HG02678 (cell line): ENCODE results near the gene SYNE2.

Source experiments
- ATAC-seq: cut with Tn5 transposase; IDR thresholded peaks from one replicate; pipeline ENCODE4 v1.9.1; 2021; ENCODE audit warnings: mild to moderate bottlenecking, moderate library complexity; ENCODE audit not compliant: unreplicated experiment

The SYNE2 gene

DNA sequence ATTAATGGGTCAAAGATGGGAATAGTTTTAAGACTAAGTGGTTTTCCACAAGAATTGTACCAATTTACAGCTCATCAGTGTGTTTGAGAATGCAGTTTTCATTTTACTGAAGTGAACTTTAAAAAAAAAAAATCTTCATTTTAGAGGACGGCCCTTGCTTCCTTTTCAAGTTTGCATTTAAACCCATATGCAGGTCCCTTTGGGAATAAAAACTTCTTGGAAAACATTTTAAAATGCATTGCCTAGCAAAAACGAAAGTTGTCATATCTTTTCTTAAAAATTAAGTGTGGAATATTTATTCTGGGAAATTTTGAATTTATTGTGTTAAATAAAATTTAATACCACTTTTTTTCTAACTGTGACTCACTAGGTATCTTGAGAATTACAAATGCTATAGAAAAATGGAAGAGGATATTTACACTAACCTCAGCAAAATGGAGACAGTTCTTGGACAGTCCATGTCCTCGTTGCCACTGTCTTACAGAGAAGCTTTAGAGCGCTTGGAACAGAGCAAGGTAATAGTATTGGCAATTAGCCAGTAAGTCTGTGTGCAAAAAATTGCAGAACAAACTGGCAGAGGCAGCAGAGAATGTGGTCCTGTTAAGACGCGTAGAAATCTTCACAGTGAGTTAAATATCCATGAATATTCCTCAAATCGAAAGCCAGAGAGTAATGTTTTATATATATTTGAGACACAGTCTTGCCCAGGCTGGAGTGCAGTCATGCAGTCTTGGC lies 209.7 kb downstream of the SYNE2 start:
- no peak for ATAC-seq

DNA sequence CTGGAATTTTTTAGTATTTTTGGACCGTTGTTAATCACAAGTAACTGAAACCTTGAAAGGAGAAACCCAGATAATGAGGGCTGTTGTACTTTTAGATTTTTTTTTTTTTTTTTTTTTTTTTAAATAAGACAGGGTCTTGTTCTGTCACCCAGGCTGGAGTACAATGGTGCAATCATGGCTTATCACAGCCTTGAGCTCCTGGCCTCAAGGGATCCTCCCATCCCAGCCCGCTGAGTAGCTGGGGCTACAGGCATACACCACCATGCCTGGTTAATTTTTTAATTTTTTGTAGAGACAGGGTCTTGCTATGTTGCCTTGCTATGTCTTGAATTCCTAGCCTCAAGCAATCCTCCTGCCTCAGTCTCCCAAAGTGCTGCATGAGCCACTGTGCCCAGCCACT lies 211.6 kb downstream of the SYNE2 start:
- ATAC-seq = no peak

DNA sequence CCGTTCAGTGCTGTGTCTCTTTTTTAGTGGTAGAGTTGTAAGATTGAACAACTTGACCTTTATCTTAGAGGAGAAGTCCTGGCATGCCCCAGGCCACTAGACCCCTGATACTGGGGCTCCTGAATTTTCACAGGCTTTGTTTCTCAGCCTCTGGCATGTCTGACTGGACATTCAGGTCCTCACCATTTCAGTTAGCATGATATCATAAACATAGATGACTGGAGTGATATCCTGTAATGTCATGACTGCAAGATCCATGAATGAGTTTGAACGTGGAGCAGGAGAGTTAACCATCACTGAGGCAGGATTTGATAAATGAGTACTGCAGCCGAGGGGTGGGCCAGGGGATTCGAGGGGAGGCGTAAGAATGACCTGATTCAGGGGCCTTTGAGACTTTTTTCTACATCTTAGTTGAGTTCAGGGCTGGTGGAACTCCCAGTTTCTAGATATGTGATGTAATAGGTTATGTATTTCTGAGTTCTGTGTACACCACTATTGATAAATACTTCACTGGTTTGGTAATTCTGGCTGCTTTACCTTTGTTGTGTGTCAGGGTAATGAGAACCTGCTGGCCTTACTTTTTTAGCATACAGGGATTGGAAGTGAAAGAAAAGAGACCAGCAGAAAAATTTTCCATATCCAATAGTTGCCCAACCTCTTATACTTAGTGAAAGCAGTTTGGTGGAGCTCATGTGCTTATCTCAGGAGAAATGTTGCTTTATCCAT lies 217.0 kb downstream of the SYNE2 start:
- ATAC-seq = no peak

DNA sequence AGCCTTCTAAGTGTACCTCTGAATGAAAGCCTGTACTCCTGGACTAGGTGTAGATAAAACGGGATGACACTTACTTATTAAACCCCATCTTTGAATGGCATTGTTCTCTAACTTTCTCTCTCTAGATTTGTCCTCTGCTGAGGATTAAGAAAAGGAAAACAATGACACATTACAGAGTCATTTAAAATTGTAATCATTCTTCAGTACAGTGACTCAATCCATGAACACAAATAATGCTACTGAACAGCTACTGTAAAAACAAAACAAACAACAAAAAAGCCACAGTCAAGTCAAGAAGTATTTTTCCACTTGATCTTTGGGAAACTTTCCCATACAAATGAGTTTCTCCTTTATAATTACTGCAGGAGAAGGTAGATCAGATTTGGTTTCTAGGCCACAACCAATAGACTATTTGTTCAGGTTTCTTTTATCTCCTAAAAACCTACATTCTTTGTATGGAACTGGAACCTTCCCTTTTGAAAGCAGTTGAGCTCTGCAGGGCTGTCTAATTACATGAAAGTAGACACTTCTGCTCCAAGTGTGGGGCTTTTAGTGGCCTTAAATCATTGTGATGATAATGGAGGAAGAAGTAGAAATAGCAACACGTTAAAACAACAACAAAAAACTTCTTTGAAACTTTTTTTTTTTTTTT lies 222.3 kb downstream of the SYNE2 start:
- ATAC-seq = no peak

DNA sequence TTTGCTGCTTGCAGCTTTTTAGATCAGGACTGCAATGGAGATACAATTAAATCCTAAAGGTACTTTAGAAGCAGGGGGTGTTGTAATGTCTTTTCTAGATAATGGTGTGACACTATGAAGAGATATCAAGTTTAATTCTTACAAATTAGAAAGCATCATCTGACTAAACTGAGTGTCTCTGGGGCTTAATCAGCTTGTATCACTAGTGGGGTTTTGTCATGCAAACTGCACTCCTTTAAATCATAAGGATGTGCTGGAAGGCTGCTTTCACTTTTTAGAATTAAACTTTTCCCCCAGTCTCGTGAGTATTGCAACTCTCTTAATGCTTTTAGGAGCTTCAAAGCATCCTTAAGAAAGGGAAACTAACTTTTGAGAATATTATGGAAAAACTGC lies 222.8 kb downstream of the SYNE2 start:
- ATAC-seq = no peak

DNA sequence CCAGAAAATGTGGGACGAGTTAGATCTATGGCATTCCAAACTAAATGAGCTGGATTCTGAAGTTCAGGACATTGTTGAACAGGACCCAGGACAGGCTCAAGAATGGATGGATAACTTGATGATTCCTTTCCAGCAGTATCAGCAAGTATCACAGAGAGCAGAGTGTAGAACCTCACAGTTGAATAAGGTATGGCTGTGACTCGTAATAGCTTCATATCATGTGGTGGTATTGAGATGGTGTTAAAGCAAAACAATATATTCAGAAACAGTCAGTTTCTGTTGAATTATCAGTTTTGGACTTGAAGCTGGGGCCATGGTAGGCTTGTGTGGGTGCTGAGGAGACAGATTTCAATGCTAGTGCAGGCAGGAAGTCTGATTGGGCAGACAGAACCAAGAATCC lies 227.6 kb downstream of the SYNE2 start:
- no peak for ATAC-seq

DNA sequence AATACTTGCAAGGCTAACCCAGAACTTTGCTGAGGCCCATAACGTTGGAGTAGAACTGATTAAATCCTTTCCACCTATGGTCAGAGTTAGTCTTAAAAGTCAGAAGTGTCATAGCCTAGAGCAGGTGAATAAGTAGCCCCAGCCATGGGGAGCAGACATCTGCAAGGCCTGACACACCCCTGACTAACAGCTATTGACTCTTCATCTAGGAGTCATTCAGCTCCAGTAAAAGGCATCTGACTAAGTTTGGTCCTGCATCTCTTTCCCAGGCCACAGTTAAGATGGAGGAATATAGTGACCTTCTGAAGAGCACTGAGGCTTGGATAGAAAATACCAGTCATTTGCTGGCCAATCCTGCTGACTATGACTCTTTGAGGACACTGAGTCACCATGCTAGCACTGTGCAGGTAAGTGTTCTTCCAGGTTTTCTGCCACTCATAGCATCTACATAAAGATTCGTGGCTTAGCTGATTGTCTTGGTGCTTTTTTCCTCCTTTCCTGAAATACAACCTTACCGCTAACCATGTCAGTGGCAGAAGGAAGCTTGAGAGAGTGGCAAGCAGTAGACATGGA lies 228.5 kb downstream of the SYNE2 start:
- ATAC-seq = no peak

DNA sequence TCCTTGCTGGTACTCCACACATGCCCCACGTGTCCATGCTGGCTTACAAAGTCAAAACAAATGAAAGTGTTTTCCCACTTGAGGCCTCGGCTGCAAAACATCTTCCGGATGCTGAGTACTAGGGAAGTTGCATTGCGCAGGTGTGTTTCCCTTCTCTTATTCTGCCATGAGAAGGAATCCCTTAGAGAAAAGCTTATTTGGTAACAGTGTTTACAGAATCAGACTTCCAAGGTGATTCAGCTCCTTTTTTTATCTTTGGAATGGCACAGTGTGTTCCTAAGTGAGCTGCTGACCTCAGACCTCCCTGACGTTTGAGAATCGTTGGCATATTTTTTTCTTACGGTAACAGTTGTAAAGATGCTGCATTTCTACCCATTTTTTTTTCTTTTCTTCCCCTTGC lies 230.0 kb downstream of the SYNE2 start:
- no peak for ATAC-seq

DNA sequence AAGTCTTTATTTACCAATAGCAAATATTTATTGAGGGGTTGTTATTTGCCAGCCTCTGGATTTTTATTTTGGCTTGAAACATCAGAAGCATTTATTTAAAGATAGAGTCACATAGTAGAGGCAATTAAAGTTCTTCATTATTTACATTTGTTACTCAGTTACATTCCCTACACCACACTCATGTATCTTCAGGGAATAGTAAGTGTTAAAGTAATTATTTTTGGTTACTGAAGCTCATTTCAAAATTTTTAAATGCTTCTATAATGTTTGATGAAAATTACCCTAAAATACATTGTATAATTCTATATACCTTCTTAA lies 235.8 kb downstream of the SYNE2 start:
- no peak for ATAC-seq

DNA sequence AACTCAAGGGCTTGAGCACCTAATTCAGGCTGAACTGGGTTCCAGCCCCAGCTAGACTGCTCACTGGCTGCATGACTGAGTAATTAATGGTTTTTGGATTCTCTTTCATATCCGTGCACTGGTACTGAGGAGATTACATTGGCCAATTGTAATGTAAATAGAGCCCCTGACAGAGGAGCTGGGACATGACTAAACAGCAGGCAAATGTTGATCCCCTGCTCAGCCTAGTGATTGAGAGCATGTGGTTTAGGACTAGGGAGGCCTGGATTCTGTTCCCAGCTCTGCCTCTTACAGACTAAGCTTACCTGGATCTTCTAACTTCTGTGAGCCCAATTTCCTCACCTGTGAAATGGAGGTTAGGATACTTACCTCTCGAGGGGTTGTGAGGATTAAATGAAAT lies 237.1 kb downstream of the SYNE2 start:
- no peak for ATAC-seq

DNA sequence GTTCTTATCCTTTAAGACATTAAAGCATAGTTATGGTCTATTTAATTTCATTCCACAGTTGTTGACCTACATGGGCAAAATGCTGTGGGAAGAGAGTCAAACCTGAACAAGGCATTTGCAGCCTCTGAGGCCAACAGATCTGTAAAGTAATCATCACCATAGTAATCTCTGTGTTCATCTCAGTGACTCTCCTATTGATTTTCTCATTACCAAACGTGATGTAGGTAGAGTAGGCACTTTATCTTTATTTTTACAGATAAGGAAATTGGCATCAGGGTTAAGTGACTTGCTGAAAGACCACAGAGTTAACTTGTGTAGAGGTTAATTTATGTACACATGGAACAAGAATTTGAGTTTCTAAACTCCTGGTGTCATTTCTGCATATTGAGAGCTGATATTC lies 238.4 kb downstream of the SYNE2 start:
- no peak for ATAC-seq

DNA sequence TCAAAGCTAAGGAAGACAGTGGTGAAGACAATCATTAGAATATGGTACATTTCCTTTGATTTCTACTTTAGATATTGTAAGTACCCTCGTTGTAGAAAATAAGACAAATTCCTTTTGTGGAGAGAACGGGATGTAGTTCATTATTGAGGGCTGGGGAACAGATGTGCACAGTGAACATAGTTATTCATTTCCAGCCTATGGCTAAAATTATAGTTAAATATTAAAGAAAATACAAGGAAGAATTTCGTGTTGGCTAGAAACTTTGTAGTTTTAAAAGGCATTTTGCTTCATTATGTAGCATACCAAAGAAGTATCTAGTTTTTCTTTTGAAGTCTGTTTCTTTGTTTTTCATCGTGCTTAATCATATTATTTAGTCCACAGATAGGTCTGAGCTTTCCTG lies 239.5 kb downstream of the SYNE2 start:
- no peak for ATAC-seq

DNA sequence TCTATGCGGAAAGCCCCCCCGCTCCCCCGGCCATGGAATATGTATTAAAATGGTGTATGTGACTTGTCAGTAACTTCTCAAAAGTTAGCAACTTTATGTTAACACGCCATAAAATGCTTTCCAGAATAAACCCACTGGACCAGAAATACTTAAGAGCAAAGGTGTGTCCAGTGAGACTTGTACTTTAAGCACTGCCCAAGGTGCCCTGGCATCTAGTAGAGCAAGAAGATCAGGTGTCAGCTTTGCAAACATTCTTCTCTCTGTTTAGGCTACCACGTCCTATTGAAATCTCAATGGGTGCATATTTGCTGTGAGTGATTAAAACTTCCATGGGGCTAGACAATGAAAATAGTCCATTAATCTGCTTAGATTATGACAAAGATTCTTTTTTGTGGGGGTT lies 240.1 kb downstream of the SYNE2 start:
- ATAC-seq = no peak

DNA sequence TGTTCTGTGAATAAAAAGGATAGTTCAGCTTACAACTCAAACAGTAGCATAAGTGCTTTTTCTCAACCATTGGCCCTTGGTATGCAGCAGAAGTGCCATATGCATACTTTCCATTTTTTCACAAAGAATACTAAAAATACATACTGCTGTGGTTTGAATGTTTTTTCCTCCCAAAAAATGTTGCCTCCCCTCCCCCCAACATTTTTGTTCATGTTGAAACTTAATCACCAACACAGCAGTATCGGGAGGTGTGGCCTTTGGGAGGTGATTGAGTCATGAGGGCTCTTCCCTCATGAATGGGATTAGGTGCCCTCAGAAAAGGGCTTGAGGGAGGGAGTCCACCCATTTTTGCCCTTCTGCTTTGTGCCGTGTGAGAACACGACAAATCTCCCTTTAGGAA lies 242.8 kb downstream of the SYNE2 start:
- no peak for ATAC-seq

DNA sequence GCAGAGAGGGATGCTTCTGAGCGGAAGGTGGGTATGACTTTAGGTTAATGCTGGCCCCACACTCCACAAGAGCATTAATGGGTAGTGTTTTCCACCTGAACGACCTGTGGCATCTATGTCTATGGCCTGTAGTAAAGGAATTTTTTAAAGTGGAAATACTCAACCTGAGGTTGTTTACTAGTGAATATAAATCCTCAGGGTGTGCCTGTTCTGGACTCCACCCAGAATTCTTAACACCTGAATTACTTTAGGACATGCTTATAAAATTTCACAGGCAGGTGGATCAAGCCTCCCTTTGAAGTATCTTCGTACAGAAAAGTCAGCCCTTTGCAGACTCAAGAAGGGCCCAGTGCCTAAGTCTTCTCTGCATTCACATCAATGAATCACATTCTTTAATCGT lies 245.3 kb downstream of the SYNE2 start:
- ATAC-seq = no peak

DNA sequence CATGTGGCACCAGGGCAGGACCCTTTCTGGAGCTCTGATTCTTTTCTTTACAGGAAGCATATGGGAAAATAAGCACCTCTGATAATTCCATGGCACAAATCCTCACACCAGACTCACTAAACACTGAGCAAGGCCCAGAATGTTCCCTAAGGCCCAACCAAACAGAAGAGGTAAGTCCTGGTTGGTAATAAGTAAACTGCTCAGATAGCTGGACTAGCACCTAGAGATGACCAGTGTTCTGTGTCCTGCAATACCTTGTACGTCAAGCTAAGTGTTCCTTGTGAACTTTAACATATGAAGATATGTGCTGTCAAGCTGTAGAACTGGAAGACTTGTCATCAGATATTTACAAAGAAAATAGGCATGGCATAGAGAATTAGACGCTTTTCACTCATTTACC lies 254.6 kb downstream of the SYNE2 start:
- no peak for ATAC-seq

DNA sequence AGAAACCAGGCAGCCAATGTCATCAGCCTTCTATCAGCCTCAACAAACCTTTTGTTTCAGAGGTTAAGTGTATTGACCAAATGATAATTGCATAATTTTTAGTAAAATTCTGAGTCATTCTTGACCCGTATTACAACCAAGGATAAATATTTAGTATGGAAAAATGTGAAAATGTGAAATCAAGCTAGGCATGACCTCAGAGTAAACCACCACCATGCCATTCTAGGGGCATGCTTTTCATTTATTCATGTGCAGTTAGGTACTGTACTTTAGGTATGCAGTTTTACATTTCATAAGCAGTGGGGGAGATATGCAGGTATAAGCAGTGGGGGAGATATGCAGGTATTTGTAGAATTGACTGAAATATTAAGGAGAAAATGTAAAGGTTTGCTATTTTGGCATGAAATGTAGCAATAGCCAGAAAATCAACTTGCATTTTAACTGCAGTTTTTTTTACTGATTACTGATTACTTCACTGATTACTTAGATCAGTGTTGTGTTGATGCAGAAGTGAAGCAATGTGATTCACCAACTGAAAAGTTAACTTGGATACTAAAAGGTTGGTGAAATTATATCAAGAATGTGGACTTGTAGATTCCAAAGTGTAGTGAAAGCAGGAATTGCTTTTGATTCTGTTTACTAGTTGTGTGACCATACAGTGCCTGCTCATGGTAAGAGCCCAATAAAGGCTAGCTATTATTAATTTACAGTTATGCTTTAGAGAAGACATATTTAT lies 257.2 kb downstream of the SYNE2 start:
- no peak for ATAC-seq

DNA sequence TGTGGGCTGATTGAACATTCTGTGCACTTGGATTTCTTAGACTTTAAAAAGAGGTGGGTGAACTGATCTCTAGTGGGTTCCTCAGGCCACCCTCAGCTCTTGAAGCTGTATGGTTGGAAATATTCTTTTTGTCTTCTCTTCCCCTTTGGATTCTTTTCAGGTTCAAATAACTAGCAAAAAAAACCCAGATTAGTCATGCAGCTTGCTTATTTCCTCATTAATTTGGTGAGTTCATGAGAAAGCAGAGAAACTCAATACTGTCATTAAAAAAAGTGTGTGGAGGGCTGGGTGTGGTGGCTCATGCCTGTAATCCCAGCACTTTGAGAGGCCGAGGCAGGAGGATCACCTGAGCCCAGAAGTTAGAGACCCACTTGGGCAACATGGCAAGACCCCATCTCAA lies 258.0 kb downstream of the SYNE2 start:
- no peak for ATAC-seq

DNA sequence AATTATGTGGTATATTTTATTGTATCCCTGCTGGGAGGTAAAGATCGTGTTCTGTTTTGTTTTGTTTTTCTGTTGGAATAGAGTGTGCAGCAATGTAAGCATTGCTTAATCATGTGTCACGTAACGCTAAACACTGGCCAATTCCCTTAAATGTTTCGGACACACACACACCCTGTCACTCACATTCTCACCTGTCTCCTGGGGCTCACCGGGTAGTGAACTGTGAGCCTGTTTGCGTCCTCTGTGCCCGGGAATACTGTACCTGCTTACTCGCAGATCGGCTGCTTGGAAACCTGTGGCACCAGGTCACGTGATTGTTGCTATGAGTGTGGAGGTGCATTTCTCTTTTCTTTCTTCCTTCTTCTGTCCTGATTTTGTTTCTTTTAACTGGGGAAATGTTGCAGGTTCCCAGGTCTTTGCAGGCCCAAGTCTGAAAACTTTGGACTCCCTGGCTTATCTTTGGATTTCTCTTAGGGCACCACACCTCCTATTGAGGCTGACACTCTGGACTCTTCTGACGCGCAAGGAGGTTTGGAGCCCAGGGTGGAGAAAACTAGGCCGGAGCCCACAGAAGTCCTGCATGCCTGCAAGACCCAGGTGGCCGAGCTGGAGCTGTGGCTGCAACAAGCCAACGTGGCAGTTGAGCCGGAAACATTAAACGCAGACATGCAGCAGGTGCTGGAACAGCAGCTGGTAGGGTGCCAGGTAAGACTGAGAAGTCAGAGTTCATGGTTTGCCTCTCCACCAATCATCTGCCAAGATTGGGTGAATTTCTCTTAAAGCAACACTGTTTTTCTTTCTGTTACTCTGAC lies 260.3 kb downstream of the SYNE2 start:
- ATAC-seq = no peak

DNA sequence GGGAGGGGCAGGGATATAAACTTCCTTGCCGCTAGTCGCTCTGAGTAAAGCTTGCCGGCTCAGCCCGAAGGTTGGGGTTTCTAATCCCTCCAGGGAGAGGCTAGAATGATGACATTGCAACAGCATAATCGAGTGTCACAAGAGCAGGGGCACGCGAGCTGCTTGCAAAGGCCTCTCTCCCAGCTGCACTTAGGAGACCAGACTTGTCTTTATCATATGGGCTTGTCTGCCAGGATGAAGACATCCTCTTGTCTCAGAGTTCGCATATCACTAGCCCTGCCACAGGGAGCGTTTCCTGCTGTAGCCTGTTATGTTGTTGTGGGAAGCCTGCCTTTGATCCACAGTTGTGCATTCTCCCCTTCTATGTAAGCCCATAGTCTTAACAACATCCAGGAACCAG lies 261.4 kb downstream of the SYNE2 start:
- ATAC-seq = no peak

DNA sequence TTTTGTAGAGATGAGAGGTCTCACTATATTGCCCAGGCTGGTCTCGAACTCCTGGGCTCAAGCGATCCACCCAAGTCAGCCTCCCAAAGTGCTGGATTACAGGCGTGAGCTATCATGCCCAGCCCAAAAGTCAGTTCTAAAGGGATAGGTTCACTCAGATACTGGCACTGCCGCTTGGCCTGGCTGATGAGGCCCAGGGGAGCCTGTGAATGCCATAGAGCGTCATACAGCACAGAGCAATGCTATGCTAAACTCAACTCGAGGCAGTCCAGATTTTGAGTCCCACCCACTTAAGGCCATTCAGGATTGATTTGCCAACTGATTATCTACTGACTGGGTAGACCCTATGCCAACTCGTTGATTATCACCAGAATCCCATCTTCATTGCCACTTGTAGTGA lies 262.0 kb downstream of the SYNE2 start:
- no peak for ATAC-seq
